GM18870 (cell line): ENCODE results near the gene KCNC2.

Source experiments
- ATAC-seq: cut with Tn5 transposase; IDR thresholded peaks from one replicate; pipeline ENCODE4 v1.9.1; 2021; ENCODE audit warnings: moderate library complexity; ENCODE audit not compliant: unreplicated experiment

KCNC2 gene

DNA sequence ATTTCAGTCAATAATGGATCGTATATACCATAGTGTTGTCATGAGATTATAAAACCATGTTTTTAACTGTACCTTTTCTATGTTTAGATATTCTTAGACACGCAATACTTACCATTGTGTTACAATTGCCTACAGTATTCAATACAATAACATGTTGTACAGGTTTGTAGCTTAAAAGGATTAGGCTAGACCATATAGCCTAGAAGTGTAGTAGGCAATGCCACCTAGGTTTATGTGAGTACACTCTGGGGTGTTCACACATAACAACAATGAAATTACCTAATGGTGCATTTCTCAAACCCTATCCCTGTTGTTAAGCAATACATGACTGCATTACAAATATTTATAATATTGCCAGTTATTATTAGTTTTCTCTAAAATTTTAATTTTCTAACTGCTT lies 144.2 kb downstream of the KCNC2 start:
- no peak for ATAC-seq

GRCh38 chr12:75062691-75063090 lies 146.9 kb downstream of the KCNC2 start:
- ATAC-seq: no peak

- no peak for ATAC-seq
Measured at GRCh38 chr12:75058228-75058627, 151.4 kb downstream of the KCNC2 start.

DNA sequence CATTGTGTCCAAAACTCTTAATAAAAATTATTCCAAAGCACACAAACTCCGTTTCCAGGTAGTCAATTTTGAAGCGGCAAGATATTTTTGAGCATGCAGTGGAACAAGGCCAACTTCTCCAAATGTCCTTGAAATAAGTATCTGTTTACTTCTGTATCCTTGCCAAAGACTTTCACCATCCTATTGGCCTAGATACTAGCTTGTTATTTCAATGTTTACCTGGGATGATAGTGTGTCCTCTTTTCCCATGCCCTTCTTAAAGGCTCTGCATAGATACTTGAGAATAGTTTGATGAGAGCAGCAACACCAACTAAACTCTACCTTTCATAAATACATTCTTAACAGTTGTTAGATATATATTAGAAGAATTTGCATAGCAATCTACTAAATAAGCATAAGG lies 160.9 kb downstream of the KCNC2 start:
- no peak for ATAC-seq

DNA sequence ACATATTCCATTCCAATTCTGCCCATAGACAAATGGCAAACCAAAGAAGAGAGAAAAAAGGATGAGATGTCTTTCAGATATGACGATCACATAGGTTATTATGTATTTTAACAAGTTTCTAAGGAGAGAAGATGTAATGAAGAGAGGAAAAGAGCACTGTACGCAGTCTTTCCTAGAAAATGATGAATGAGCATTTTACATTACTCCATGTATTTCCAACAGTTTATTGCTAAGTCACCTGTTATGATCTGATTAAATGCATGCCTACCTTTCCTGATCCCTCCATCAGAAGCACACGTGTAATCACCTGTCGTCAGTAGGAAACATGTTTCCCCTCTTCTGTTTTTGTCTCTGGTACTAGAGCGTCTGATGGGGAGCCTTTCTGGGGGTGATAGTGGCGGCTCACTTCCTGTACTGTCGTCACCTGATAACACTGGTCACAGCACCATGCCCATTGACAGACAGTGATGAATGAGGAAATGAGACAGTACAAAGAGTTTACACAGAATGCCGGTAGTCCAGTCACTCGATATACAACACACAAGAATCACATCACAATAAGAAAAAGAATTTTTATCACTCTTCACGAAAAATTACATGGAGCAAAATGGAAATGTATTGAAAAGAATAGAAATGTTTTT lies 161.6 kb downstream of the KCNC2 start:
- no peak for ATAC-seq

GRCh38 chr12:75042125-75042524 lies 167.5 kb downstream of the KCNC2 start:
- no peak for ATAC-seq

GRCh38 chr12:75041472-75041871 lies 168.2 kb downstream of the KCNC2 start:
- no peak for ATAC-seq

- no peak for ATAC-seq
Measured at GRCh38 chr12:75020068-75020557, 189.5 kb downstream of the KCNC2 start.

DNA sequence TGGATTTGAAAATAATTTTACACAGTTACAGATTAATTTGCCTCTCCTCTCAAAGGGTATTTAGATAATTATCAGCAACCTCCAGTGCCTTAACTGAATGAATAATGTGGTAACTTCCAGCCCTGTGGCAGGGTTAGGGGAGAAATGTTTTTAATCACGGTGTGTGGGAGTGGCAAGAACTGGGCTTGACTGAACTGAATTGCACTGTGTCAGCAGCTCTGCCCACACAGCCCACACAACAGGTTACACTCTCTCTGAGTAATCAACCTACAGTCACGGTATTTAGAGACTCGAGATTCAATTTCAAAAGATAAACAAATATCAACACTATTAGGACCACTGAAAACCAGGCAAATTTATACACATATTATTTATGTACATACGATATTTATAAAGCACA lies 198.5 kb downstream of the KCNC2 start:
- ATAC-seq: no peak

DNA sequence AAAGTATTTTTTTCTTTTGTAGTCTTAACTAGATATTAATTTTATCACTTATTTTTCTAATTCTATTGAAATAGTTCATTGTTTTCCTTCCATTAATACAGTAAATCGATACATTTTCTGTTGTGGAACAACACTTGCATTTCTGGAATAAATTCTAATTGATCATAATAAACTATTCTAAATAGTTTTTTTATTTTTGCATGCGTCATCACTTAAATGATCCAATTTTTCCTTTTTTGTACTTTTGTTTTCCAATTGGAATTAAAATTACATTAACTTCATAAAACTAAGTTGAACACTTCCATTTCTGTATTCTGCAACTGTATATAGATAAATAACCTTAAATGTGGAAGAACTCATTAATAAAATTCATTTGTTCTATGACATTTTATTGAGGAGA lies 202.5 kb downstream of the KCNC2 start:
- no peak for ATAC-seq

GRCh38 chr12:75000120-75000519 lies 209.5 kb downstream of the KCNC2 start:
- no peak for ATAC-seq

DNA sequence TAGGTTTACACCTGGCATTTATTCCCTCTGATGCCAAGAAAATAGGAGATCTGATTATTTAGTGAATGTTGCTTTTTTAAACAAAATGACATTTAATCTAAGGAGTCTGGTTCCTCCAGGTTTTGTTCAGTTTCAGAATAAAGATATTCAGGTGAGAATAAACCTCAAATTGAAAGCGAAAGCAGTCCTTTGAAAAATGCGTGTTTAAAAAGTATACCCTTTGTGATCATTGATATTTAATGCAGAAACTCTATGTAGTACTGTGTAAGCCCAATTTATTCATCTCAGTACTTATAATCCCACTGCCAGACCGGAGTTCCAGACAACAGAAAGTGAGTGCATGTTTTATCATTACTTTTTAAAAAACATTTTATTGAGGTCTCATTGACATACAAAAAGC lies 210.2 kb downstream of the KCNC2 start:
- no peak for ATAC-seq
